Measurements from ENCODE around the gene DLG5. TPM values are rescaled to one million over a fixed set of nuclear protein-coding genes. Genes with fewer than 3 reads are reported as not detected.

DLG5 gene
- total RNA-seq, 1 donor from 2014 or later = 35.5 TPM

DNA sequence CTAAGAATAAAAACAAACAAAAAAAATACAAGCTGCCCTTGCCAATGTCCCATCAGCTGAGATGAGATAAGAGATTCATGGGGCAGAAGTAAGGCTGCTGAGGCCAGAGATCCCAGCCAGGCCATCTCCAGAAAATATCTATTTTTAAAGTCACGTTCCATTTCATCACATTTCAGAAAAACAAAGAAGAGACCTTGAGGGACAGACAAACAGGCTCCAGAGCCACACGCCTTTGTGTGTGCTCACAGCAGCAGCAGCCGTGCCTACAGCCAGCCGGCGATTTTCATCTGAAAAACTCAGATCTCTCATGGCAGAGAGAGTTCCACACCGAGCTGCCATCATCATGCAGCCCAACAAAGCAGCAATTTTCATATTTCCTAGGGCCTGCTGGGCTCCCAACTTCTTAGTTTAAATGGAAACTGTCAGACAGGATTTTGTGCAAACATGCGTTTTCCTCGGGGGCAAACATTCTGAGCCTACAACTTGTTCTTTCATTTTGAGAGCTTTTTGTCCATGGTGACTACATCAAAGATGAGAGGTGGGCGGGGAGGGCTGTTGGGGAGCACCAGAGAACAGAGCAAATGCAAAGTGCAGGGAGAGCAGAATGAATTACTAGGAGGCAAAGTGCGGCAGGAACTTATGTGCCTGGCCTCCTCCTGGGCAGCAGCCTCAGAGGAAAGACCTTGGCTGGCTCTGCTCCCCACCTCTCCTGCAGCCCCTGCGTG is 38.8 kb downstream of the DLG5 start:
- DNase-seq = no peak

DNA sequence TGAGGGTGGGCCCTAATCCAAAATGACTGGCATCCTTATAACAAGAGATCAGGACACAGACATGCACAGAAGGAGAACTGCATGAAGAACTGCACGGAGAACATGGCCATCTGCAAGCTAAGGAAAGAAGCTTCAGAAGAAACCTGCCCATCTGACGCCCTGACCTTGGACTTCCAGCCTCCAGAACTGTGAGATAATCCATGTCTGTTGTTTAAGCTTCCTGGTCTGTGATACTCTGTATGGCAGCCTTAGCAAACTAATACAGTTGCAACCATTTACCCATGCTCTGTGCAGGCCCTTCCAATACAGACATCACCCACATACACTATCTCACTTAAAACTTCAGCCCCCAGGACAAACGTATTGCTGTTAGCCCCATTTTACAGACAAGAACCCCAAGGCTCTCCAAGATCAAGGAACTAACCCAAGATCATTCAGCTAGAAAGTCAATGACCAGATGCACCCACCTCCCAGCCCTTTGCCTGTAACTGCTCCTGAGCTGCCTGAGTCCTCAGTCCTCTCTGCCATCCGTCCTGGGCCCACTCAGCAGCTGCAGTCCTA is 39.7 kb downstream of the DLG5 start:
- peaks cover 4% of the 10 kb centered on the region for H3K36me3 Mint-ChIP-seq (ENCODE audit: unreplicated experiment)
- no peak overlapping the region for H3K27ac Mint-ChIP-seq (ENCODE audit: unreplicated experiment)
- TF ChIP-seq, protein P1, sequence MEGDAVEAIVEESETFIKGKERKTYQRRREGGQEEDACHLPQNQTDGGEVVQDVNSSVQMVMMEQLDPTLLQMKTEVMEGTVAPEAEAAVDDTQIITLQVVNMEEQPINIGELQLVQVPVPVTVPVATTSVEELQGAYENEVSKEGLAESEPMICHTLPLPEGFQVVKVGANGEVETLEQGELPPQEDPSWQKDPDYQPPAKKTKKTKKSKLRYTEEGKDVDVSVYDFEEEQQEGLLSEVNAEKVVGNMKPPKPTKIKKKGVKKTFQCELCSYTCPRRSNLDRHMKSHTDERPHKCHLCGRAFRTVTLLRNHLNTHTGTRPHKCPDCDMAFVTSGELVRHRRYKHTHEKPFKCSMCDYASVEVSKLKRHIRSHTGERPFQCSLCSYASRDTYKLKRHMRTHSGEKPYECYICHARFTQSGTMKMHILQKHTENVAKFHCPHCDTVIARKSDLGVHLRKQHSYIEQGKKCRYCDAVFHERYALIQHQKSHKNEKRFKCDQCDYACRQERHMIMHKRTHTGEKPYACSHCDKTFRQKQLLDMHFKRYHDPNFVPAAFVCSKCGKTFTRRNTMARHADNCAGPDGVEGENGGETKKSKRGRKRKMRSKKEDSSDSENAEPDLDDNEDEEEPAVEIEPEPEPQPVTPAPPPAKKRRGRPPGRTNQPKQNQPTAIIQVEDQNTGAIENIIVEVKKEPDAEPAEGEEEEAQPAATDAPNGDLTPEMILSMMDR (IDR thresholded peaks at IDR 0.05; ENCODE audit: partially characterized antibody, unreplicated experiment) = no peak
- DNase-seq = no peak
- H3K27me3 Mint-ChIP-seq (ENCODE audit: unreplicated experiment) = peaks cover 4% of the 10 kb centered on the region
- no peak overlapping the region for H3K4me3 Mint-ChIP-seq (ENCODE audit: unreplicated experiment)
- H3K9me3 Mint-ChIP-seq (ENCODE audit: unreplicated experiment) = peaks cover 11% of the 10 kb centered on the region
- H3K4me1 Mint-ChIP-seq (ENCODE audit: low read depth, unreplicated experiment) = peaks cover 30% of the 10 kb centered on the region

More for the DNA sequence above, 38.8 kb downstream of the DLG5 start:
- Mint-ChIP-seq H3K27ac (ENCODE audit: unreplicated experiment) (no peak overlapping the region), H3K4me3 (ENCODE audit: unreplicated experiment) (peak overlapping the region; percentile 50), H3K36me3 (ENCODE audit: unreplicated experiment) (peaks cover 4% of the 10 kb centered on the region), H3K27me3 (ENCODE audit: unreplicated experiment) (peaks cover 4% of the 10 kb centered on the region), H3K4me1 (ENCODE audit: low read depth, unreplicated experiment) (peaks cover 30% of the 10 kb centered on the region), H3K9me3 (ENCODE audit: unreplicated experiment) (peaks cover 11% of the 10 kb centered on the region)
- TF ChIP-seq, protein P1 (IDR thresholded peaks at IDR 0.05; ENCODE audit: partially characterized antibody, unreplicated experiment) = no peak

GRCh38 chr10:77884181-77884580 is 42.4 kb downstream of the DLG5 start:
- peaks cover 22% of the 10 kb centered on the region for H3K4me1 Mint-ChIP-seq (ENCODE audit: low read depth, unreplicated experiment)
- H3K9me3 Mint-ChIP-seq (ENCODE audit: unreplicated experiment) = peaks cover 7% of the 10 kb centered on the region
- peaks cover 4% of the 10 kb centered on the region for H3K36me3 Mint-ChIP-seq (ENCODE audit: unreplicated experiment)
- H3K27me3 Mint-ChIP-seq (ENCODE audit: unreplicated experiment) = peaks cover 5% of the 10 kb centered on the region
- H3K27ac Mint-ChIP-seq (ENCODE audit: unreplicated experiment) = no peak overlapping the region
- DNase-seq = no peak
- TF ChIP-seq, protein P1 (IDR thresholded peaks at IDR 0.05; ENCODE audit: partially characterized antibody, unreplicated experiment) = no peak
- no peak overlapping the region for H3K4me3 Mint-ChIP-seq (ENCODE audit: unreplicated experiment)

DNA sequence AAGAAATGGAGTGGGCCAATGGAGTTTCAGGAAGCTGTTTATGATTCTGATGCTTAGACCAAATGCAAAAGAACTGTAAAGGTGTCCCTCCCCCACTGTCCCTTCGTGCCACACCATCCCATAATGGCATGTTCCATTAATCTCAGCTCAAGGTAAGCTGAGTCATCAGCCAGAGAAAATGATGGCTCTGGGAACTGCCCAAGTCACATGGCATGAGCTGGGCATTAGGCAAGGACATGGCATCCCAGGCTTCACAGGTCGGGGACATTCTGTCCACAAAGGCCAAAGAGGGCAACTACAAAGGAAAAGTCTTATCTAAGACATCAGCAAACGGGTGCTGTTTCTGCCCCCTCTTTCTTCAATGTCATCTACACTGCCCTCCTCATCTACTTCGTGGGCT is 44.9 kb downstream of the DLG5 start:
- peaks cover 28% of the 10 kb centered on the region for H3K4me1 Mint-ChIP-seq (ENCODE audit: low read depth, unreplicated experiment)
- no peak overlapping the region for H3K27ac Mint-ChIP-seq (ENCODE audit: unreplicated experiment)
- TF ChIP-seq, protein P1 (IDR thresholded peaks at IDR 0.05; ENCODE audit: partially characterized antibody, unreplicated experiment) = no peak
- peaks cover 6% of the 10 kb centered on the region for H3K9me3 Mint-ChIP-seq (ENCODE audit: unreplicated experiment)
- H3K4me3 Mint-ChIP-seq (ENCODE audit: unreplicated experiment) = no peak overlapping the region
- no peaks in the 10 kb centered on the region for H3K36me3 Mint-ChIP-seq (ENCODE audit: unreplicated experiment)
- peaks cover 10% of the 10 kb centered on the region for H3K27me3 Mint-ChIP-seq (ENCODE audit: unreplicated experiment)
- DNase-seq = no peak

DNA sequence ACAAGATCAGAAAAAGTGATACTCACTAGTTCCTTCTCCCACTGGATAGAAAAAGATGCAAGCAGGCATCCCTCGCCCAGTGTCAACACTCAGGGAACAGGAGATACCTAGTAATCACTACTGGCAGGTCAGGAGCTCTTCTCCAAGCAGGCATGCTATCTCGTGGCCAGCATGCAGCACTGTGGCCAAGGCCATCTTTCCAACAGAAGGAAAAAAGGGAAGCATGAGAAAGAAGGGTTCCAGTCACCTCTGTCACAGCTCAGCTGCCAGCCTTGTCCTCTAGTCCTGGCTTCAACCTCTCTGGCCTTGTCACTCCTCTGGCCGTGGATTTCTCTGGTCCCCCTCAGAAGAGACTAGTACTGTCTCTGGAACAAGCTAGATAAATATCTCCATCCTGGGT is 45.3 kb downstream of the DLG5 start:
- TF ChIP-seq, protein P1 (IDR thresholded peaks at IDR 0.05; ENCODE audit: partially characterized antibody, unreplicated experiment) = no peak
- peaks cover 10% of the 10 kb centered on the region for H3K27me3 Mint-ChIP-seq (ENCODE audit: unreplicated experiment)

More for the DNA sequence above, 45.3 kb downstream of the DLG5 start:
- no peaks in the 10 kb centered on the region for H3K36me3 Mint-ChIP-seq (ENCODE audit: unreplicated experiment)
- no peak overlapping the region for H3K27ac Mint-ChIP-seq (ENCODE audit: unreplicated experiment)
- H3K4me1 Mint-ChIP-seq (ENCODE audit: low read depth, unreplicated experiment) = peaks cover 28% of the 10 kb centered on the region
- no peak for DNase-seq
- H3K9me3 Mint-ChIP-seq (ENCODE audit: unreplicated experiment) = peaks cover 6% of the 10 kb centered on the region
- no peak overlapping the region for H3K4me3 Mint-ChIP-seq (ENCODE audit: unreplicated experiment)
